IMR-90 (cell line): Measurements from ENCODE around the gene TMEM184B. TPM values are rescaled to one million over a fixed set of nuclear protein-coding genes. Genes with fewer than 3 reads are reported as not detected.

ENCODE experiments used
- ATAC-seq: fragments of 200-7000 bp; cut with Tn5 transposase; 2 replicates; pipeline ENCODE4 v1.9.1; 2020; ENCODE audit warnings: low read depth, mild to moderate bottlenecking, moderate library complexity
- BruUV-seq: library from RNA; stranded (reverse); fragments of 400-500 nt; replicated peaks from 2 replicates; lab custom pipeline; 2021; lab: Mats Ljungman, UMichigan
- CTCF ChIA-PET: fragments of 300-600 bp; formaldehyde crosslinking; extraction: SDS; loops from one replicate; lab custom pipeline; 2021; ENCODE audit warnings: antibody characterized with exemption; lab: Yijun Ruan, JAX
- POLR2A ChIA-PET: fragments of 300-600 bp; sonication (Branson Sonifier 250); formaldehyde crosslinking; loops from one replicate; lab custom pipeline; 2022; ENCODE audit warnings: antibody characterized with exemption; ENCODE audit not compliant: unreplicated experiment; lab: Charles Lee
- DNase-seq: peaks from one replicate; pipeline ENCODE4 v3.0.0; 2013
- H2AFZ ChIP-seq: replicated peaks from 2 replicates; pipeline ENCODE3; 2013; ENCODE audit warnings: low read length, mild to moderate bottlenecking; ENCODE audit not compliant: poor library complexity
- H2AK5ac ChIP-seq: 2 replicates; pipeline ENCODE4 v1.6.1; 2013; ENCODE audit warnings: low read depth, low read length, inconsistent platforms
- H2AK9ac ChIP-seq: replicated peaks from 2 replicates; pipeline ENCODE3; 2013; ENCODE audit warnings: mild to moderate bottlenecking, low read depth, low read length, moderate library complexity; ENCODE audit not compliant: poor library complexity
- H2BK120ac ChIP-seq: 2 replicates; pipeline ENCODE4 v1.6.1; 2013; ENCODE audit warnings: low read depth, low read length, inconsistent platforms
- H2BK15ac ChIP-seq: 3 replicates; pipeline ENCODE4 v1.6.1; 2013; ENCODE audit warnings: low read depth, low read length, inconsistent platforms
- H2BK20ac ChIP-seq: 2 replicates; pipeline ENCODE4 v1.6.1; 2013; ENCODE audit warnings: low read depth, mild to moderate bottlenecking, inconsistent platforms, low read length, moderate library complexity
- H2BK5ac ChIP-seq: 2 replicates; pipeline ENCODE4 v1.6.1; 2013; ENCODE audit warnings: mild to moderate bottlenecking, low read depth, low read length, inconsistent platforms; ENCODE audit not compliant: poor library complexity, severe bottlenecking
- H3K14ac ChIP-seq: replicated peaks from 2 replicates; pipeline ENCODE4 v1.6.1; 2013; ENCODE audit warnings: low read depth, low read length, inconsistent platforms
- H3K18ac ChIP-seq: 2 replicates; pipeline ENCODE4 v1.6.1; 2013; ENCODE audit warnings: low read depth, low read length, control low read depth
- H3K23ac ChIP-seq: 2 replicates; pipeline ENCODE4 v1.6.1; 2013; ENCODE audit warnings: low read depth, low read length, inconsistent platforms
- H3K27ac ChIP-seq: 2 replicates; pipeline ENCODE4 v1.5.1; 2013; ENCODE audit warnings: mild to moderate bottlenecking, control low read depth, low read length; ENCODE audit not compliant: insufficient read depth
- H3K27me3 ChIP-seq: 2 replicates; pipeline ENCODE4 v1.6.1; 2013; ENCODE audit warnings: low read length; ENCODE audit not compliant: control insufficient read depth, insufficient read depth
- H3K36me3 ChIP-seq: 2 replicates; pipeline ENCODE4 v1.6.1; 2013; ENCODE audit warnings: low read length, mixed read lengths; ENCODE audit not compliant: control insufficient read depth, insufficient read depth
- H3K4ac ChIP-seq: 2 replicates; pipeline ENCODE4 v1.6.1; 2013; ENCODE audit warnings: low read depth, low read length, inconsistent platforms
- H3K4me1 ChIP-seq: 2 replicates; pipeline ENCODE4 v1.6.1; 2013; ENCODE audit warnings: low read length, mixed read lengths; ENCODE audit not compliant: control insufficient read depth, insufficient read depth
- H3K4me2 ChIP-seq: 2 replicates; pipeline ENCODE4 v1.6.1; 2013; ENCODE audit warnings: low read depth, mild to moderate bottlenecking, control low read depth, low read length, moderate library complexity
- H3K4me3 ChIP-seq: 2 replicates; pipeline ENCODE4 v1.5.1; 2013; ENCODE audit warnings: low read depth, mild to moderate bottlenecking, control low read depth, low read length, moderate library complexity; ENCODE audit not compliant: insufficient read depth
- H3K56ac ChIP-seq: 2 replicates; pipeline ENCODE4 v1.6.1; 2013; ENCODE audit warnings: low read length, inconsistent platforms; ENCODE audit not compliant: insufficient read depth; ENCODE audit errors: extremely low read depth
- H3K79me1 ChIP-seq, 2 experiments: 2 replicates each; pipeline ENCODE4 v1.6.1; 2013; ENCODE audit warnings: low read length in 2 of 2, inconsistent platforms in 1 of 2, low read depth in 1 of 2
- H3K9ac ChIP-seq: 2 replicates; pipeline ENCODE4 v1.6.1; 2013; ENCODE audit warnings: low read depth, low read length, control low read depth
- H3K9me1 ChIP-seq: 2 replicates; pipeline ENCODE4 v1.6.1; 2013; ENCODE audit warnings: low read length, inconsistent platforms; ENCODE audit not compliant: insufficient read depth
- H3K9me3 ChIP-seq: 2 replicates; pipeline ENCODE4 v1.6.1; 2013; ENCODE audit warnings: low read length; ENCODE audit not compliant: control insufficient read depth, insufficient read depth
- H4K20me1 ChIP-seq: 2 replicates; pipeline ENCODE4 v1.6.1; 2013; ENCODE audit warnings: low read length, inconsistent platforms; ENCODE audit not compliant: insufficient read depth
- H4K5ac ChIP-seq: 2 replicates; pipeline ENCODE4 v1.6.1; 2013; ENCODE audit warnings: mild to moderate bottlenecking, low read depth, low read length, control low read depth
- H4K8ac ChIP-seq, 2 experiments: 2 replicates each; pipeline ENCODE4 v1.6.1; 2013; ENCODE audit warnings: low read depth in 2 of 2, low read length in 2 of 2, control low read depth in 1 of 2, inconsistent platforms in 1 of 2
- H4K91ac ChIP-seq: 2 replicates; pipeline ENCODE4 v1.6.1; 2013; ENCODE audit warnings: low read depth, low read length, inconsistent platforms; ENCODE audit not compliant: insufficient read depth
- BHLHE40 ChIP-seq: fragments of 150-350 bp; IDR thresholded peaks from 2 replicates; pipeline ENCODE4 v1.6.1; 2016; ENCODE audit warnings: mild to moderate bottlenecking, low read depth, low read length
- CEBPB ChIP-seq: IDR thresholded peaks from 2 replicates; pipeline ENCODE4 v1.6.1; 2012; ENCODE audit warnings: low read depth, low read length, improper control_type of control experiment
- CHD1 ChIP-seq: IDR thresholded peaks from 2 replicates; pipeline ENCODE4 v1.6.1; 2012; ENCODE audit warnings: low read depth, low read length, improper control_type of control experiment
- CTCF ChIP-seq: conservative IDR thresholded peaks from 2 replicates; pipeline ENCODE4 v1.5.1; 2012; ENCODE audit warnings: mild to moderate bottlenecking, low read depth, low read length, improper control_type of control experiment
- ELK1 ChIP-seq: fragments of 150-350 bp; IDR thresholded peaks from 2 replicates; pipeline ENCODE4 v1.6.1; 2016; ENCODE audit warnings: low read depth, mild to moderate bottlenecking, low read length, moderate library complexity, borderline replicate concordance
- FOS ChIP-seq: fragments of 150-350 bp; IDR thresholded peaks from 2 replicates; pipeline ENCODE4 v1.6.1; 2016; ENCODE audit warnings: low read depth, low read length
- MAZ ChIP-seq: IDR thresholded peaks from 2 replicates; pipeline ENCODE4 v1.6.1; 2012; ENCODE audit warnings: low read depth, mild to moderate bottlenecking, low read length, improper control_type of control experiment, moderate library complexity, borderline replicate concordance
- NFE2L2 ChIP-seq: fragments of 150-350 bp; IDR thresholded peaks from 2 replicates; pipeline ENCODE4 v1.6.1; 2016; ENCODE audit warnings: low read depth, mild to moderate bottlenecking, low read length
- RAD21 ChIP-seq: IDR thresholded peaks from 2 replicates; pipeline ENCODE4 v1.6.1; 2012; ENCODE audit warnings: low read length, improper control_type of control experiment
- RFX5 ChIP-seq: IDR thresholded peaks from 2 replicates; pipeline ENCODE4 v1.8.0; 2012; ENCODE audit warnings: low read depth, mild to moderate bottlenecking, low read length, moderate library complexity
- SMC3 ChIP-seq: fragments of 150-350 bp; IDR thresholded peaks from 2 replicates; pipeline ENCODE4 v1.6.1; 2016; ENCODE audit warnings: low read depth, mild to moderate bottlenecking, antibody characterized with exemption, low read length, moderate library complexity
- USF2 ChIP-seq: fragments of 150-350 bp; IDR thresholded peaks from 2 replicates; pipeline ENCODE4 v1.6.1; 2017; ENCODE audit warnings: mild to moderate bottlenecking, antibody characterized with exemption, low read length, low read depth
- WGBS, 2 experiments: methylation state at CpG; one replicate each; pipeline versions ENCODE4 v1.1.5 to v1.1.7; 2013; ENCODE audit warnings: missing lambda C conversion rate in 2 of 2; ENCODE audit not compliant: insufficient read length in 1 of 2; ENCODE audit errors: extremely low coverage in 2 of 2; 5-methylcytosine and 5-hydroxymethylcytosine counted together
- dilution Hi-C: fragments of 300-500 bp; cut with HindIII; formaldehyde crosslinking; loops from one replicate; pipeline ENCODE4 v1.14.3; 2018; ENCODE audit warnings: low sequenced_read_pairs; ENCODE audit not compliant: unreplicated experiment
- in situ Hi-C: fragments of 300-500 bp; cut with MboI; formaldehyde crosslinking; loops from 3 replicates; pipeline ENCODE4 v1.14.3; 2019; ENCODE audit warnings: low sequenced_read_pairs, inconsistent platforms, mixed read lengths
- intact Hi-C: fragments of 100-400 bp; cut with micrococcal nuclease; formaldehyde crosslinking; loops from 2 replicates; pipeline ENCODE4 v1.10.0; 2022
- polyA plus RNA-seq, 3 experiments: library from polyadenylated mRNA; depleted of rRNA; stranded (reverse); fragments of >200 nt; gene quantifications; 2 replicates each; pipeline ENCODE4 v1.2.3, GENCODE V29; 2012; ENCODE audit warnings: low replicate concordance in 1 of 3
- total RNA-seq: library from RNA; depleted of rRNA; stranded (reverse); fragments of >200 nt; gene quantifications from 2 replicates; pipeline ENCODE4 v1.2.3, GENCODE V29; 2012

Gene TMEM184B
- total and polyA plus RNA-seq, 2 of the 4 experiments (the other 2 are of a cell fraction) = 9.1 to 81.1 TPM

GRCh38 chr22:38246692-38247091, 26.1 kb downstream of the TMEM184B start:
- Histone ChIP-seq H4K8ac (no peak overlapping the region), H2AFZ (no peak overlapping the region), H2BK15ac (no peak overlapping the region), H3K36me3 (peaks cover 34% of the 10 kb centered on the region), H4K91ac (no peak overlapping the region), H3K4ac (no peak overlapping the region), H3K23ac (no peak overlapping the region), H3K18ac (no peak overlapping the region), H3K9ac (no peak overlapping the region), H3K4me1 (peaks cover 24% of the 10 kb centered on the region), H3K14ac (no peak overlapping the region), H3K56ac (no peak overlapping the region), H2BK5ac (no peak overlapping the region), H4K5ac (no peak overlapping the region), H2AK5ac (no peak overlapping the region), H3K9me1 (peaks cover 23% of the 10 kb centered on the region), H2BK120ac (no peak overlapping the region), H3K79me1 (peaks cover 36 to 87% of the 10 kb centered on the region in 2 experiments), H3K9me3 (0 out of 2 replicates have a peak, but pooled peaks cover 3% of the 10 kb centered on the region), H3K27me3 (no peaks in the 10 kb centered on the region), H4K20me1 (peaks cover 46% of the 10 kb centered on the region), H3K4me3 (no peak overlapping the region), H3K27ac (no peak overlapping the region), H2BK20ac (no peak overlapping the region), H3K4me2 (no peak overlapping the region), H2AK9ac (no peak overlapping the region)
- DNase-seq (no peak), ATAC-seq (no peak)
- WGBS, 2 experiments = 50% methylated on average over 1 of the region's 5 CpGs; no CpG with 5 or more reads in 1 of the 2 experiments
- in situ Hi-C loops = no loop called here
- BruUV-seq = no TSS peak
- intact Hi-C loops = no loop called here
- ChIA-PET CTCF (interaction anchor here (0.6 kb wide), 1 partner anchor 47 kb away, joined by 4 read pairs; no protein-coding TSS in a partner anchor), POLR2A (no interaction called here)
- dilution Hi-C loops = no loop called here
- TF ChIP-seq RAD21 (no peak), CEBPB (no peak), USF2 (no peak), FOS (no peak), RFX5 (no peak), NFE2L2 (no peak), CTCF (no peak), ELK1 (no peak), CHD1 (no peak), SMC3 (no peak), MAZ (no peak), BHLHE40 (no peak)
